NCI-H2227 (cell line): ENCODE measurements around the gene FGF10.

Experiments
- DNase-seq: peaks from one replicate; lab custom pipeline; 2025; ENCODE audit not compliant: unreplicated experiment; lab: John Stamatoyannopoulos, UW

FGF10 gene

DNA sequence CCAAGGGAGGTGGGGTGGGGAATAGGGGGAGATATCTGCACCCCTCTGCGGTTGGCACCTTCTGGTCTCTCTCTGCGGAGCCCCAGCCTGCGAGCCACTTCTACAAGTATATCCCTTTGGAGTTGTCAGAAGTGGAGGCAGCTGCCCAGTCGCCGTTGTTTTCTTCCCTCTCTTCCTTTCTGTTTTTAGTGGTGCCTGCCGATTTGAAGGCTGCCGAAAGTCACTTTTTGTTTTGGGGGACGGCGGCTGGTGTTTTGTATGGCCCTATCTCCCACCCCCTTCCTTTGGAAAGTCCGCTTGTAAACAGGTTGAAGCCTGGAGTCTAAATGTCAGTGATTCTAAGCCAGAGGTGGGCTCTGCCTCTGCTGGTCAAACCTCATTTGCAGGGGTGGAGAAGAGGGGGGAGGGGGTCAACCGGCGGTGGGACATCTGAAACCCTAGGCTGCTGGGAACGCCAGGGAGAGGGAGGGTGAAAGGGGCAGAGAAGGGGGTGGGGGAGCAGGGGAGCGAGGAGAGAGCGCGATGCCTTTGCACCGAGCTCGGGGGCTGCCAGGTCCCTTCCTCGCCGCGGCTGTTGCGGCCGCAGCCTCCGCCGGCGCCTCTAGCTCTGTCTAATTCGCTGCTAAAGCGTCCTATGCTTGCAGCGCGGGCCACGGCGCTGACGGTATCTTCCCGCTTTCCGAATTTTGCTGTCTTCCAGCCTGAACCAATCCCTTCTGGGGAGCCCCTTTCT lies at the start of gene FGF10:
Gene FGF10 (minus strand): TSS at position 331 of the 733 bp plus-strand sequence. CDS start 738 bp downstream, outside the sequence.
- DNase-seq: no peak

DNA sequence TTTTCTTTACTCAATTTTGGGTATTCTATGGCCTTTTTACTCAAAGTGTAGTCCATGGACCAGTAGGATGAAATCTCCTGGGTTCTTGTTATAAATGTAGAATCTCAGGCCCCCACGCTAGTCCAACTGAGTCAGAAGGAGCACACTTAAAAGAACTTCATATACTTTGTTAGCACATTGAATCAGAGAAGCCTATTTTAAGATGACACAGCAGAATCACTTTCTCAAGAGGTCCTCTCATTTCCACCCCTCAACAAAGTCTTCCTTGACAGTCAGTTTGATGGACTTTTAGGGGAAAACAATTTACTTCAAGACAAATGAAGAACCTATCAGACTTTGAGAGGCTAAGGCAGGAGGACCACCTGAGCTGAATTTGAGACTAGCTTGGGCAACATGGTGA lies 37.7 kb upstream of the FGF10 start:
- DNase-seq: no peak

DNA sequence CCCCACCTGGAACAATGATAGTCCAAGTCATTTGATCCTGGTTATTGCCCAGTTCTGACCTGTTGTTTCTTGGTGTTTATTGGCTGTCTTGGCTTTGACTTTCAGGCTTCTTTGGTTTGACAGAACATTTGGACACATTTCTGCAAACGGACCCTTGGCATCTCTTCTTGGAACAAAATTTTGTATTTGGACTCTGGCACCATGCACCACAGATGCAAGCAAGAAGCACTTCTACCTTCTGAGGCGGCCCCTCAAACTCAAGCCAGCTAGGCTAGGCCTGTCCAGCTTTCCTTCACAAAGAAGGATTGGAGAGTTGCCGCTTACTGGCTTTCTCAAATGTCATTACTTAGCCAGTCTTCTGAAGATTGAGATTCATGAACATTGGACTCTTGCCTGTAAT lies 23.1 kb upstream of the FGF10 start:
- no peak for DNase-seq

GRCh38 chr5:44402084-44402483 lies 12.9 kb upstream of the FGF10 start:
- DNase-seq: no peak

GRCh38 chr5:44401611-44402010 lies 12.4 kb upstream of the FGF10 start:
- no peak for DNase-seq

DNA sequence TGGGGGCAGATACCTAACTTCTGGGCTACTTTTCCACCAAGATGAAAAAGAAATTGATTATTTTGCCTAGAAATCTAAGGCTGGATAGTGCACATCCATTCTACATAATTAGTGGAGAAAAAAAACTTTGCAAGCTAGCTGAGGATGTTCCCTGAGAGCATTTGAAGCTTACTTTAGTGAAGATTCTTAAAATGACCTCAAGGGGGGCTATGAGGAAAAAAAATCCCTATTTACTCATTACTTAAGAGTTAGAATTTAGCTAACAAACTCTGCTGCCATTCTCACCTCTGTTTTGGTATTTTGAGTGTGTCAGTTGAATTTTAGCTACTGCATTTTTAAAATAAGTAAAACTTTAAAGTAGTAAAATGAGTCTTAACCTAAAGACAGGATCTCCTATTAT lies 9.2 kb upstream of the FGF10 start:
- no peak for DNase-seq

GRCh38 chr5:44396312-44396711 lies 7.1 kb upstream of the FGF10 start:
- no peak for DNase-seq

DNA sequence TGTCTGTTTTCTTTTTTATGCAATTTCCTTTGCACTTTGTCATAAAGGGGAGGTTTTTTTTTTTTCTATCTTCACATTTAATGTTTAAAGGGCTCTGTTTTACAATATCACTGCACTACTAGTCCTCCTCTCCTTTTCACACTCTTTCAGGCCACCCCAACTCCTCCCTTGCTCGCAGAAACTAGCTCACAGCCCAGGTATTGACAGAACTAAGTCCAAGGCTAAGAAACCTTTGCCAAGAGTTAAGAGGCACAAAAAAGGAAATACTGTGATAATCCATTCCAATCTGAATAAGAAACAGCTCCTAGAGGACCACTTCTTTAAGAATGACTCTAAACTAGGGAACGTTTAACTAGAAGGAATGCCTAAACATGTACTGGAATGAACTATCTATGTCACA lies 1.1 kb upstream of the FGF10 start:
- no peak for DNase-seq

GRCh38 chr5:44389823-44390143 lies 563 bp upstream of the FGF10 start:
- DNase-seq: no peak

DNA sequence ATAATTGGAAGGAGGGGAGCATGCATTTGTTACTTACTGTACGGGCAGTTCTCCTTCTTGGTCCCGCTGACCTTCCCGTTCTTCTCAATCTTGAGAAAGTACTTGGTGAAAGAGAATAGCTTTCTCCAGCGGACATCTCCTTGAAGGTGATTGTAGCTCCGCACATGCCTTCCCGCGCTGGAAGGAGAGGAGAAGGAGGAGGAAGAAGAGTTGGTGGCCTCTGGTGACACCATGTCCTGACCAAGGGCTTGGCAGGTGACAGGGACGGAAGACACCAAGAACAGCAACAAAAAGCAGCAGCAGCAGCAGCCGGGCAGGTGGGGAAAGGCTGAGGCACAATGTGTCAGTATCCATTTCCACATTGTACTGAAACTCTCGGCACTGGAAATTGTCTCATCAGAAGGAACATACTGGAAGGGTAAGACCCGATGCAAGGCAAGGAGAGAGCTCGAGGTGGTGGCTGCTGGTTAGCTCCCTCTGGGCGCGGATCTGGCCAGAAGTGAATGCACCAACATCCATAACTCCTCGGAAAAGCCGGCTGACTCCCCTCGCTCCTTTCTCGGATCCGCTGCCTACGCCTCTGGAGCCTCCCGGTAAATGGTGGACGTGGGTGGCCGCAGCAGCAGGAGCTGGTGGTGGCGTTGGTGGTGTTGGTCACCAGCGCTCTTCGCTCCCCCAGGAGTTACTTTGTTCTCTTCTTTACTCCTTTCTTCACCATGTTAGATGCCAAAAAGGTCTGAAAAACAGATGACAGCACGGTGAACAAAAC lies 715 bp downstream of the FGF10 start:
- no peak for DNase-seq

DNA sequence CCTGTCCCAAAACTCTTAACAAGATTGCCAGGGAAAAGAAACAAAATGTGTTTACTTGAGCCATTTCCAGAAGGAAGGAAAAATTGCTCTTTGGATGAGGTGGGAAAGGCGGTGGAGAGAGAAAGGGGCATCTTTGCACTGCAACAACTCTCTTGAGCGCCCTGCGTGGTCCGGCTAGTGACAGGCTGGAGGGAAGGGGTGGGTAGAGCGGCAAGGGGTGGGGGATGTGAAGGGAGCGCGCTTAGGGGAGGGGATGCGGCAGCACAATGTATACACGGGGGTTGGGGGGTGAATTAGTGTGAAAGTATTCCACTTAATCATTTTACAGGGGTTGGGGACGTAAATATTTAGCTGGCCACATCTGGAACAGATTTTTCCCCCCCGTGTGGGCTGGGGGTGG lies 1.3 kb downstream of the FGF10 start:
- DNase-seq: no peak

- DNase-seq: no peak
These were observed 1.8 kb downstream of the FGF10 start for GRCh38 chr5:44387406-44387805.

DNA sequence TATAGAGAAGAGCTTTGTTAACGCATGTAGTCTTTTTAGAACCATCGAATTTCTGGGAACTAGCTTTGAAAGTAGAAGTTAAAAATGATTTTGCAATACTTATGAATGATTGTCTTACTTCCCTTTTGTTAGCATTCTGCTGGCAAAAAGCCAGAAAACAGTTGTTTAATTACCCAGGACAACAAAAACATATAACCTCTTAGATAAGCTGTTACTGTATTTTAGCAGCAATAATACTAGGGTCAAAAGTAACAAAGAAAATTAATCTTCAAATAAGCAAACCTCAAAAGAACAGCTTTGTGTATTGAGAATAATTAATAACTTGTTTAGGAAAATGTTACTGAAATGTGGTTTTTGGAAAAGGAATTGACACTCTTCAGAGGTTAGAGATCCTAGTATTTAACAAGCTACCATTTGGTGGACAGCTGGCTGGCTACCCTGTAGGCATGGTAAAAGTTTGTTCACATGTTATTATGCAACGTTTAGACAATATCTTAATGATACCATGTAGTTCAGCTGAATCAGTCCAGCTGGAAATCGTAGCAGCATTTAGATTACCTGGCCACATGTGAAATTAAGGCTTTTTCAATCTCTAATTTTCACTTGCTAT lies 3.8 kb downstream of the FGF10 start:
- DNase-seq: no peak

GRCh38 chr5:44384816-44385215 lies 4.4 kb downstream of the FGF10 start:
- DNase-seq: no peak

- no peak for DNase-seq
These were observed 6.3 kb downstream of the FGF10 start for GRCh38 chr5:44382894-44383293.

GRCh38 chr5:44377057-44377456 lies 12.2 kb downstream of the FGF10 start:
- no peak for DNase-seq

- DNase-seq: no peak
These were observed 17.2 kb downstream of the FGF10 start for GRCh38 chr5:44372028-44372427.

DNA sequence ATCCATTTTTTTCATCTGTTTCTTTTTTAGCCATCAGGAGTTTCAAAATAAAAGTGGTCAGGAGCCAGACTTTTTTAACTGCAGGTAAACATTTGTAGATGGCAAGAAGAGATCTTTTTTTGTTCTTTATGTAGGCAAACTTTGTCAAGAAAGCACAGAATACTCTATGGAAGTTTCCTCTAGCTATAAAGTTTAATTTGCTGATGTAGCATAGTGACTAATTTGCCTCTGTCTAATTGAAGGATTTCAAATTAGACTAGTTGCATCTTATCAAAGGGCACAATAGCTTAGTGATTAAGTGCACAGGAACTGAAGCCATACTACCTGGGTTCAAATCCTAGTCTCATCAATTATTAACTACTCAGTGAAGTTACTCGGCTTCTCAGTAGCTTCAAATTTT lies 22.0 kb downstream of the FGF10 start:
- DNase-seq: no peak

DNA sequence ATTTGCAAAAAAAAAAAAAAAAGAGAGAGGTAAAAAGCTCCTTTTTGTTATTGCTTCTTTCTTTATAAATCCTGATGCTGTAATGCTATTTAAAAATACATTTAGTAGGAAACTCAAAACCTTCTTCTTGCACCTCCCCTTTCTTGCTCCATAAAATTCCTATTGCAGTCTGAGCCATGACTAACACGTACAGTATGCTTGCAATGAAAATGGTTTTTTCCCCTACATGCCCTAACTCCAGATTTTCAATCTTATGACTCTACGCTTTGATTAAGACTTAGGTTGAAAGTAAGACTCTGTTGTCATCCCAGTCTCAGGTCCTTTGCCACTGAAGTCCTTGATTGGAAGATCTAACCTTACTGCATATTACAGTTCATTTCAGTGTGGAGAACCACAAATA lies 23.9 kb downstream of the FGF10 start:
- DNase-seq: no peak

GRCh38 chr5:44364097-44364496 lies 25.1 kb downstream of the FGF10 start:
- DNase-seq: no peak

DNA sequence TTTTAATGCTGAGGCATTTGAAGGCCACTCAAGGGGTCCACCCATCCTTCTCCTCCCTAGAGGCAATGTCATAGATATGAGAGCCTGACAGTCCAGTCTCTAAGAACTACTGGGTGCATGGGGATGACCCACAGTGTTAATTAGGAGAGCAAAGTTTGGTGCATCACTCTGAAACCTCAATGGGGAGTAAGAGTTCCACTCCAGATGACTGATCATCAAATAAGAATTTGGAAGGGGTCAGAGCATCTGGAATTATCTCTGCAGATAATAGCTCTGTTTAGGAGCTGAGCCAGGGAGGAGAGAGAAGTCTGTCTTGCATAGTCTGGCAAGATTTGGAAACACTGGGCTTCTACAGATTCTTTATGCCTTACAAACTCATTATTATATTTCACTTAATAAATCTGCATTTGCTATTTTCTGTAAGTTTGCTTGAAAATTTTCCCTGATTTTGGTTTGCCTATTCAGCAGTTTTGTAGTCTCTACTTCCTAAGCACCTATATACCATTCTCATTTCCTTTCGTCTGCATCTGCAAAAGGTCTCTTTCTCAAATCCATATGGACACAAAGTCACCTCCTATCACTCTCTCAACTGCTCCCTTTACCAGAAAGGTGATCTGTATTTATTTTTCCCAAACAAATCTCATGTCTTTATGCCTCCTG lies 27.7 kb downstream of the FGF10 start:
- DNase-seq: no peak

GRCh38 chr5:44360919-44361318 lies 28.3 kb downstream of the FGF10 start:
- no peak for DNase-seq
